CD4-positive, alpha-beta T cell treated with Interleukin-17A for 1 hour (primary cell): Measurements from ENCODE around the gene SUCLG2.

ENCODE experiments used
- DNase-seq: peaks from one replicate; pipeline ENCODE4 v3.0.0-alpha.2; 2020

The SUCLG2 gene, protein sequence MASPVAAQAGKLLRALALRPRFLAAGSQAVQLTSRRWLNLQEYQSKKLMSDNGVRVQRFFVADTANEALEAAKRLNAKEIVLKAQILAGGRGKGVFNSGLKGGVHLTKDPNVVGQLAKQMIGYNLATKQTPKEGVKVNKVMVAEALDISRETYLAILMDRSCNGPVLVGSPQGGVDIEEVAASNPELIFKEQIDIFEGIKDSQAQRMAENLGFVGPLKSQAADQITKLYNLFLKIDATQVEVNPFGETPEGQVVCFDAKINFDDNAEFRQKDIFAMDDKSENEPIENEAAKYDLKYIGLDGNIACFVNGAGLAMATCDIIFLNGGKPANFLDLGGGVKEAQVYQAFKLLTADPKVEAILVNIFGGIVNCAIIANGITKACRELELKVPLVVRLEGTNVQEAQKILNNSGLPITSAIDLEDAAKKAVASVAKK

DNA sequence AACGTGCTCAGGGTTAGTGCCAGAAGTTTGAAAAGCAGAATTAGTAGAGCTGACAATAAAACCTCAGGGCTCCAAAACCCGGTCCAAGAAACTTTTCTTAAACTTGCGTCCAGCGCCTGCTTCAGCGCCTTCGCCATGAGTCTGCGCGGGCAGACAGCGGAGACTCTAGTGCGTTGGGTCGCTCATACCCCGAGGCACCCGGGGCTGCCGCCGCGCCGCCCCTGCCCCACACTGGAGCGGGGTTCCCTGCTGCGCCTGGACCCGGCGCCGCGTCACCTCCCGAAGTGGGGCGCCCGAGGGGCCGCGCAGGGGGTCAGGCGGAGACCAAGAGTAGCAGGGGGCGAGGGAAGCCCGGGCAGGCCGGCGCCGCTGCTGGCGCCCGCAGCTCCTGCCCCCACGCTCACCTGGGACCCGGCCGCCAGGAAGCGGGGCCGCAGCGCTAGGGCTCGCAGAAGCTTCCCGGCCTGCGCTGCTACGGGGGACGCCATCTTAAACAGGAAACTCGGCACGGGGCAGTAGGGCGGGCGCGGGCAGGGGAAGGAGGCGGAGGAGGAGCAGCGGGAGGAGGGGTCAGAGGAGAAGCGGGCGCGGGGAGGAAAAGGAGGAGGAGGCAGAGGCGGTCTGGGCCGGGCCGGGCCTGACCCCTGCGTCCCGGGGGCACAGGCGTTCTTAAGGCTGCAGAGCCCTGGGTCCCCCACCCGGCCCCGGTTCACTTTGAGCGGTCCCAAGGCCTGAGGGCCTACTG lies at the start of gene SUCLG2:
Gene SUCLG2, minus strand, starts transcription at position 514 of the 745 bp plus-strand sequence. Its CDS starts 26 bp downstream, at position 488.
- peak; percentile 84 for DNase-seq

DNA sequence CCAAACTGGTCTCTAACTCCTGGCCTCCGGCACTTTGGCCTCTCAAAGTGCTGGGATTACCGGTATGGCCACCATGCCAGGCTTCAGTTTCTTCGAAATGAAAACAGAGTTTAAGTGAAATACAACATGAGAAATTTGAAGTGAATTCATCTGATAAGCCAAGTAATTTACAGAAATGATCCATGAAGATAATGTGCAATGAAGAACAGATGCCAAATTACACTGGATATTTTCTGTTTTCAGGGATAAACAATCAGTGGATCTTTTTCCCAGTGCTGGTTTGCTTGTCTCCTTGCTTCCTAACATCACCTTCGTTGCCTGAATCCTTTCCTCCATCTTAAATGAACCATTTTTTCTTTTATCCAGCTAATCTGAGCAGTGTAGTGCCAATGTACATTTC lies 46.2 kb upstream of the SUCLG2 start:
- DNase-seq, result no peak

DNA sequence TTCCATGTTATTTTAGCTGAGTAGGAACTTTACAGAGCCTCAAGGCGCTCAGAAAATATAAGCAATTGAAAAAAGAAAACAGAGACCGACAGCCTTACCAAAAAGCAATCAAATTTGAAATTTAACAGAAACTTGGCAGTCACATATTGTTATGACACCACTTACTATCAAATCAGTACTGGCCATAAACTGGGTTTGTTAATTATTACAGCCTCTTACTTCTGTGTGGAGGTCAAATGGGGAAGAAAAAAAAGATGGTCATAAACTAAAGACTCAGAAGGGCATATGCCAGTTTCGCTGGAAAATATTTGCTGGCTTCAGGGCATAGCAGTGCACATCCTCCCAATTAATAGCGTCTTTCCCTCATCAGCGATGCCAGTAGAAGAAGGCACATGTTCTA lies 45.5 kb upstream of the SUCLG2 start:
- DNase-seq, result no peak

DNA sequence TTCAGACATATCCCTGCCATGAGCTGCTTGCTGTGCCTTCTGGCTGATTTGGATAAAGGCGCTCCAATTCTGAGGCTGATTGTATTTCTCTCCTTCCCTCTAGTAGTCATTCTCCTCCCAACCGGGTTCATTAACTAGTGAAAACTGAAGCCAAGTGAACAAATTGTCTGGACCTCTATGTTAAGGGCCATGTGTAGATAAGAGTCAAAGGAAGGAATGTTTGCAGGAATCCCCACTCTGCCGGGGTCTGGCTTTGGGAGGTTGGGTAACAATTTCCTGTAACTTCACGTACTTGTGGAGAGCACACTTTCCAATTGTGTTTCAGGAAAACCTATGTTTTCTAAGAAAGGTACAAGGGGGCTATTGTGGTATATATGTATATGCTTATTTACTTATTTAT lies 38.2 kb upstream of the SUCLG2 start:
- DNase-seq, result no peak

DNA sequence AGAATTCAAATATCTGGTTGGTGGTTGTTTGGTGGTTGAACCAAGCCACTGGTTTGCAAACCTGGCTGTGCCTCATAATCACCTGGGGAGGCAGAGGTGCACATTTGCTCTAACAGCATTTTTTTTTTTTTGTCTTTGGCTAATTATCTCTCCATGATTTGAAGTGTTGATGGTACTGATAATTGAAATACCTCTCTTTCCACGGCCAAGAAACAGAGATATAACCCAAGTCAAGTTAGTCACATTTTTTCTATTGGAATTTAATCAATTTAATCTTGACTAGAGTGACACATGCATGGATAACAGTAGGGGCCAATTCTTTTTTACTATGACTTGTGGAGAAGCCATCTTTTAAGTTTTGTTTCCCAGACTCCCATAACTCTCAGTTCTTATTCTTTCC lies 37.5 kb upstream of the SUCLG2 start:
- DNase-seq, result no peak

DNA sequence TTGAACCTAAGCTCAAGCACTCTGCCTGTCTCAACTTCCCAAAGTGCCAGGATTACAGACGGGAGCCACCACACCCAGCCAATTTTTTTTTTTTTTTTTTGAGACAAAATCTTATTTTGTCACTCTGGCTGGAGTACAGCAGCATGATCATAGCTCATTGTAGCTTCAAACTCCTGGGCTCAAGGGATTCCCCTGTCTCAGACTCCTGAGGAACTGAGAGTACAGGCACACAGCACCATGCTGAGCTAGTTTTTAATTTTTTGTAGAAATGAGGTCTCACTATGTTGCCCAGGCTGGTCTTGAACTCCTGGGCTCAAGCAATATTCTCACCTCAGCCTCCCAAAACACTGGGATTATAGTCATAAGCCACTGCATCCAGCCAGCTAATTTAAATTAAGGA lies 36.8 kb upstream of the SUCLG2 start:
- no peak for DNase-seq

DNA sequence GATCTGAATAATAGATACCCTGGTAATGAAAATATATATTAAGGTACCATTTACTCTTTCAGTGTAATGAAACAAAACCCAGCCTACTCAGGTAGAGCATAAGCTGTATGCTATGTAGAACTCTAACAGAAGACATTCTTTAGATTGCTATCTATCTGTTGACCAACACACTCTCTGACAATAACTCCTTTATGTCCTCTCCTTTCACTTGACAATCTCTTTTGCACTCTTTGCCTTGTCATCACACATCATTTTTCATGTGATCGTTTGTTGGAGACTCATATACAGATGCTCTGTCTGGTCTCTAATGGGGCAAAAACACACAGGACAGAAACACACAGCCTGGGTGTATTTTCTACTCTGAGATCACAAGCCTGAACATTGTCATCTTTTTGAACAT lies 35.4 kb upstream of the SUCLG2 start:
- no peak for DNase-seq

DNA sequence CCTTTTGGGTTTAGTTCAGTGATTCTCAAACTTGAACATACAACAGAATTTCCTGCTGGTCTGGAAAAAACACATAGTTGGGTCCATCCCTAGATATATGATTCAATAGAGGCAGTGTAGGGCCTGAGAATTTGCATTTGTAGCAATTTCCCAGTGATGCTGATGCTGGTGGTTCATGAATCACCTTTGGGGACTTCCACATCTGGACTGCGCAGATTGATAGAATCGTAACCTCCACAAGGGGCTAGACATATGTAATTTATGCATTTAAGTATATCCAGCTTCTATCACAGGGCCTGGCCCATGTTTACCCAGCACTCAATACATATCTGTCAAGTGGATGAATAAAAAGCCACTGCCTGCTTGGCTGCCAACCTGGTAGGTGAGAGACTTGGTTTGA lies 33.8 kb upstream of the SUCLG2 start:
- no peak for DNase-seq

DNA sequence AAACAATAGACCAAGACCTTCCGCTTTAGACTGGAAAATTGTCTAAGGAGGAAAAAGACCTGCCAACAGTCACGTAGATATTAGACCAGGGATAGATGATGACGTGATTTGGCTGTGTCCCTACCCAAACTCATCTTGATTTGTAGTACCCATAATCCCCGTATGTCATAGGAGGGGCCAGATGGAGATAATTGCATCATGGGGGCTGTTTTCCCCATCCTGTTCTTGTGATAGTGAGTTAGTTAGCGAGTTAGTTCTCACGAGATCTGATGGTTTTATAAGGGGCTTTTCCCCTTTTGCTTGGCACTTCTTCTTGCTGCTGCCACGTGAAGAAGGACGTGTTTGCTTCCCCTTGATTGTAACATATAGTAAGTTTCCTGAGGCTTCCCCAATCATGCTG lies 31.7 kb upstream of the SUCLG2 start:
- no peak for DNase-seq

DNA sequence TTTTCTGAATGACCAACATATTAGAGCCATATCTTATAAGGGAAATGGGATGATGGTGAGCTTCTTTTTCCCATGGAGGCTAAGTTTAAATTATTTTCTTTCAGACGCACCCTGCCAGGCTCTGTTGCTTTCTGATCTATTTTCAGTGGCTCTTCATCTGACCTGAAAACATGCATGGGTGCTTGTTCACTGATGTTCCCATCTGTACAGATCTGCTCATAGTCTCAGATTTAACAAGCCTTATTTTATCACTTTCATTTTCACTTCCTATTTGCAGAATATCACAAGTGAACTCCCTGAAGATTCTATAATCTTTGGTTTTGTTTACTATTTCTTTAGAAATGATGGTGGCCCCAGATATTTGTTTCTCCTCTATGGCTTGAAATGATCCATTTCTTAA lies 31.1 kb upstream of the SUCLG2 start:
- peak; percentile 10 for DNase-seq

DNA sequence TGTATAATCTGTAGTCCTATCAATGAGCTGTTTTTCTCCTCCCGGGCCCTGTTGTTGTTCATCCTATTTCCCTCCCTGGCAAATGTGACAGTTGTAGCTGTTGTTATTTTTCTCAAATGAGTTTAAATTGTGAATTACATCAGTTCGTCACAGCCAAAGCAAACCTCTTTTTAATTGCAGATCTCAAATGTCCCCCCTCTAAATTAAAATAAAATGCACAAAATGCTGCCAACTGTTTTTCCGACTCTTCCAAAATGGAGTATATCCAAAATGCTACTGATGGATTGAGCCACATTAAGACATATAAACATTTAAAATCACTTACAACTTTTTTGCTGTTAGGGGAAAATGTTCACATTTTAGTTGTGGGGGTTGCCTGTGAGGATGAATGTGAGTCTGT lies 29.8 kb upstream of the SUCLG2 start:
- DNase-seq, result no peak

DNA sequence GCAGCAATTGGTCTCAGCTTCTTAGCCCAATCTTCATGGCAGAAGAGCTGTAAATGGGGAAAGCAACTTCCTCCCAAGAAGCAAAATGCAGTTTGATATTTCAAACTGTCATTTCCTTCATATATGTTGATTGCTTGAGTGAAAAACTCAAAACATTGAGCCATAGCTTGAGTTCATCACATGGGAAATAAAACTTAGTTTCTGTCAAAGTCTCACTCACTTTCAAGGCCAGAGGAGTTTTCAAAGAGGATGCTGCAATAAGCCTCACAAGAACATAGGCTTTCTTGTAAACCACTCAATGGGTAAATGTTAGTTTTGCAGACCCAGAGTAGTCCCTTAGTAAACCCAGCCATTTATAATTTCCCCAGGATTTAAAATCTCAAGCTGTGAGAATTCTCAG lies 29.1 kb upstream of the SUCLG2 start:
- DNase-seq, result no peak

DNA sequence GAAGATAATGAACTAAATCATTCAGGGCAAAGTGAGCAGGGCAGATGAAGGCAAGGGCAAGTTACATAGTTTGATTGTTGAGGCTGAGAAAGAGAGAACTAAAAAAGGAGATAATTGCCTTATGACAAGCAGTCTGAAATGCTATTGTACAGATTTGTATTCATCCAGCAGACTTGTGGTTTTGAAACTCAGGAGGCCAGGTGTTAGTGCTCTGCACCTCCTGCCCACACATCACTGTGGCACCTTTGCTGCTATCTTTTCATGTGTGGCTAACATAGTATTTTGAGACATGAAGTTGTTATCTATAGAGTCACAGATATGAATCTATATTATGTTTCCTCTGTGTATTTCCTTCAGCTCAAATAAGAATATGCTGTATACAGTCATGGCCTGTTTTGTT lies 24.3 kb upstream of the SUCLG2 start:
- no peak for DNase-seq

DNA sequence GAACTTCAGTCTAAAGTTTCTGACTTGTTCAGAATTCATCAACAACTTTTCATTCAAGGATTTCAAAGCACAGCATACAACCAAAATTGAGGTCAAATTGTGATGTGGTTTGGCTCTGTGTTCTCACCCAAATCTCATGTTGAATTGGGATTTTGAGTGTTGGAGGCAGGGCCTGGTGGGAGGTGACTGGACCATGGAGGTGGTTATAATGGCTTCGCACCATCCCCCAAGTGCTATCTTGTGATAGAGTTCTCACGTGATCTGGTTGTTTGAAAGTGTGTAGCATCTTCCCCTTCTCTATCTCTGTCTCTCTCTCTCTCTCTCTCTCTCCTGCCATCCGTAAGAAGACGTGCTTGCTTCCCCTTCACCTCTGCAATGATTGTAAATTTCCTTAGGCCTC lies 19.6 kb upstream of the SUCLG2 start:
- peak; percentile 23 for DNase-seq

DNA sequence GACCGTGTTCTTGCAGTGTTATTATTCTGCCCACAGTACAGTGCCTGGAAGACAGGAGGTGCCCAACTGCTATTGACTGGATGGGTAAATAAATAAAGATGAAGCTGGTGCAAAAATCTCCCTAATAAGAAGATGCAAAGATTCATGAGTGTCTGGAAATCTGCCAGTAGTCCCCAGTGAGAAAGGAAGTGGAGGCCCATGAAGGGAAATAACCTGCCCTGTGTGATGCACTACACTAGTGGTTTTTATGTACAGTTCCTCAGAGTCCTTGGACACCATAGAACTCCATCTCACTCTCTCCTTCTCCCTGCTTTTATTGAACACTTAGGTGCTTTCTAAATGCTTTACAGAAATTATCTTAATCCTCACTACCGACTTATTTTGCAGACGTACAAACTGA lies 8.3 kb upstream of the SUCLG2 start:
- peak; percentile 49 for DNase-seq

DNA sequence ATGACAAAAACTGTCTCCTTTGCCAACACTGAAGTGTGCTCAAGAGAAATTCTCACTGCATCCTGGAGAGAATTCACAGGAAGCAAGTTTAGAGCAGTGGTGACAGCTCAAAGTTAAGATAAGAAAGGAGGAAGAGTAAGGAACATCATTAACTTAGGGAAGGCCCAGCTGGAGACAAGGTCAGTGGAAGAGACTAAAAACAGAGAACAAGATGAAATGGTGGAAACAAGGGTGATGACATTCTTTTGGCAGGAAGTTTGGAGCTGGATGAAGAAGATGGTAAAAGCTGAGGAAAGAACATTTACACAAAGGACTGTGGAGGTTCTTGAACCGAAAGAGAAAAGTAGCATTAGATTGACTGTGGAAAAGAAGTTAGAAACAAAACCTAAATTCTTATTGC lies 6.7 kb upstream of the SUCLG2 start:
- DNase-seq, result no peak

DNA sequence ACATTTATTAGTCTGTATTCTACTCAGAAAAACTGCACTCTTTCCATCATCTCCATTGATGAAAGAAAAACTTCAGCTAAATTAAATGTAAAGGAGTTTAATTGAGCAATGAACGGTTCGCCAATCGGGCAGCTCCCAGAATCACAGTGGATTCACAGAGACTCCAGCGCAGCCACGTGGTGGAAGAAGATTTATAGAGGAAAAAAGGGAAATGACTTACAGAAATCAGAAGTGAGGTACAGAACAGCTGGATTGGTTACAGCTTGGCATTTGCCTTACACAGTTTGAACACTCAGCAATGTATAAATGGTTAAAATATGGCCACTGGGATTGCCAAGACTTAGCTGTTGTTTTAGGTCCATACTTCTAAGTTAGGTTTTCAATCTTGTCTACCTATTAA lies 2.8 kb upstream of the SUCLG2 start:
- no peak for DNase-seq

DNA sequence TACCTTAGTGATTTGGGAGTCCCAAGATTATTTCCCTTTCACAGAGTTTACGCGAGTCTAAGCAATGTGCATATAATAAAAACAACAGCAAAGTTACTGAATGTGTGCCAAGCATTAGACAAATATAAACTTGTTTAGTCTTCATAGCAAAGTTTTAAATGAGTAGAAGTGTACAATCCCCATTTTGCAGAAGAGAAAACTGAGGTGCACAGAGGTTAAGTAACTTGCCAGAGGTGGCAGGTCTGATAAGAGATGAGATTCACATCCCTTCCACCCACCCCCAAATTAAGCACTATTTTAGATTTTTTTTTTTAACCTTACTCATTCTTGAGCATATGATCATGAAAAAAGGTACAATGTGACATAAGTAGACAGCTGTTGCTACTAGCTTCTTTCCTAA lies 2.2 kb upstream of the SUCLG2 start:
- DNase-seq, result peak; percentile 17

DNA sequence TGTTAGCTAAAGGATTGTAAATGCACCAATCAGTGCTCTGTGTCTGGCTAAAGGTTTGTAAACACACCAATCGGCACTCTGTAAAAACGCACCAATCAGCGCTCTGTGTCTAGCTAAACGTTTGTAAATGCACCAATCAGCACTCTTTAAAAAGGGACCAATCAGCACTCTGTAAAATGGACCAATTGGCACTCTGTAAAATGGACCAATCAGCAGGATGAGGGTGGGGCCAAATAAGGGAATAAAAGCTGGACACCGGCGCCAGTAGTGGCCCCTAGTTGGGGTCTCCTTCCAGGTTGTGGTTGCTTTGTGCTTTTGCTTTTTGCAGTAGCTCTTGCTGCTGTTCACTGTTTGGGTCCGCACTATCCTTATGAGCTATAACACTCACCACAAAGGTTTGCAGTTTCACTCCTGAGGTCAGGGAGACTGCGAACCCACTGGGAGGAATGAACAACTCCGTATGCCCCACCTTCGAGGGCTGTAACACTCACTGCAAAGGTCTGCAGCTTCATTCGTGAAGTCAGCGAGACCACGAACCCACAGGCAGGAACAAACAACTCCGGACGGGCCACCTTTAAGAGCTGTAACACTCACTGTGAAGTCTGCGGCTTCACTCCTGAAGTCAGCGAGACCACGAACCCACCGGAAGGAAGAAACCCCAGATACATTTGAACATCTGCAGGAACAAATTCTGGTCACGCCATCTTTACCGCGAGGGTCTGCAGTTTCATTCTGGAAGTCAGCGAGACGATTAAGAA lies 1.1 kb upstream of the SUCLG2 start:
- DNase-seq, result peak; percentile 89

DNA sequence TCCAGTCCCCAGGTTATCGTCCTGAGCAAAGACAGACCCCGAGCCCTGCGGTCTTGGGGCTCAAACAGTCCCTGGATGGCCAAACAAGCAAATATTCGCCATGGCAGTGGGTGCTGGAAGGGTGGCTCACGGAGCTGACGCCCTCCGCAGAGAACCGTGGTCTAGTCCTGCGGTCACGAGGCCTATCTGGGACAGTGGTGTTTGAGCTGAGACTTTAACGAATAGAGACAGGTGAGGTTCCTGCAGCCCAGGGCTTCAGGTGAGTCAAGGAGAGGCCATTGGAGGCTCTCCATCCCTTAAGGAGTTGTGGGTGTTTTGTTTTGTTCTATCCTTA lies 399 bp upstream of the SUCLG2 start:
- DNase-seq, result no peak

DNA sequence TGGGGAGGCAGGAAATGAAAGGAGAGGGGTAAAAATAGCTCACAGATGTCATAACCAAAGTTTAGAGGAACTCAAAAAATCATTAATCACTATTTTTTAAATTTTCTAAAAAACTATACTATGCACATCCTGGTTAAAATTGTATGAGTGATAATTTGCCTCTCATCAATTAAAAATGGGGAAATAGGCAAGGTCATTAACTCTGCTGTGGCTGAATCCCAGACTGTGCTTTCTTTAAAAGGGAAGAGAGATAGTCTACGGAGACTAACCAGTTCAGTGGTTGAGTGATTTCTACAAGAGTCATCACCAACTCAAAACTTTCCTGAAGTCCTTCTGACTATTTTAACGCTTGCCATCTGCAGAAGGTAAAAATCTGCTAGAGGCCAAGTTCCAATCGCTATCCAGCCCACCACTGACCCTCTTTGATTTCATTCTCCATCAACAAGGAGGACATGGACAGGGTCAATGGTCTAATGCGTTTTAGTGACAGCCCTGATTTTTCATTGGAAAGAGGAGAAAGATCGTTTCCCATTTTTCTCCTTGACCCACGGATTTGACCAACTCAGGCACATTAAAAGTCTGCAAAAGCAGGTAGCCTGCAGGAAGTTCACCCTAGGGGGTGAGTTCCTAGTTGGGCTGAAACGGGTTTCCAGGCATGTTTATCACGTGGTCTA lies 850 bp downstream of the SUCLG2 start:
- DNase-seq, result peak; percentile 31

DNA sequence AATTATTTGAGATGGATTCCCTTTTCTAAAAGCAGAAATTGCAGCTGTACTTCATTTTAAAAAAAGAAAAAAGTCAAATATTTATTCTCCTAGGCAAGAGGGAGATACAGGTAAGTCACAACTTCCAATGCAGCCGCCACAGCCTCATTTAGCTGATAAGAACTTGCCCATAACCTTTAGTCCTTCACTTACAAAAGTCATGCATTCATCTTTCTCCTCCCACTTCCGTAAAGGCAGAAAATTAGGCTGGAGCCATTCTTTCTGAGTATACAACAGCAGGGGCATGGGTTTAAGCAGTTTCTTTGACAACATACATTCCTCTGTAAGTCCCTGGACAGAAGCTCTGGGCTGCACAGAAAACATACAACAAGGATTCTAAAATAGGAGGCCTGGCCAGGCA lies 4.3 kb downstream of the SUCLG2 start:
- no peak for DNase-seq

DNA sequence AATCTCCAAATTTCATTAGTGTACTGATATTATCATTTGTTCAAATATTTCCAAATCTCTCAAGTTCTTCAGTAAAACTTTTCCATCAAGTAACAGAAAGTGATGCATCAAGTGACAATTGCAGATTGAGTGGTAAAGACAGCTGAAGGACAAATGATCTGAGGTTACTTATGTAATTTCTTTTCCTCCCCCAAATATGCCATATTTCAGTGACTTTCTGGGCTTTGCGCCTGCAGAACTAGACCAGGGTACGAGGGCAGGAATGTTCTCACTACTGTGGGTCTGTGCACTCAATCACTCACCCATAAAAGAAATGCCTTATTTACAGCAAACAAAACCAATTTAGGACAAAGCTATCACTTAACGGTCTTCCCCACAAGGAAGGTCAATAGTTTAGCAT lies 4.7 kb downstream of the SUCLG2 start:
- no peak for DNase-seq
